Measurements from ENCODE around the gene SGSM1. TPM values are rescaled to one million over a fixed set of nuclear protein-coding genes. Genes with fewer than 3 reads are reported as not detected.

Gene SGSM1
- total RNA-seq, 2 experiments from 2014 or later: 0.27 TPM; not detected in 1

GRCh38 chr22:24801901-24802465 is 4.0 kb upstream of the SGSM1 start:
- CTCF ChIA-PET: interaction anchor here (0.8 to 2.3 kb wide), 5 partner anchors 11 to 57 kb away, joined by 3 to 13 read pairs (median 4); no protein-coding TSS in a partner anchor

GRCh38 chr22:24803064-24803542 is 2.9 kb upstream of the SGSM1 start:
- ChIA-PET POLR2A (interaction anchor here (0.6 kb wide), 1 partner anchor 22 kb away, joined by 12 read pairs; no protein-coding TSS in a partner anchor), CTCF (interaction anchor here (0.8 to 2.3 kb wide), 9 partner anchors 10 to 246 kb away, joined by 3 to 13 read pairs (median 4); no protein-coding TSS in a partner anchor)

More at GRCh38 chr22:24801901-24802465, 4.0 kb upstream of the SGSM1 start:
- POLR2A ChIA-PET: no interaction called here

GRCh38 chr22:24806663-24807001 is 621 bp downstream of the SGSM1 start:
- CTCF ChIA-PET: interaction anchor here (1.0 kb wide), 1 partner anchor 44 kb away, joined by 3 read pairs; no protein-coding TSS in a partner anchor
- POLR2A ChIA-PET: no interaction called here

GRCh38 chr22:24807284-24807950 is 1.4 kb downstream of the SGSM1 start:
- ChIA-PET POLR2A (interaction anchor here (0.7 kb wide), 1 partner anchor 1748 kb away, joined by 3 read pairs; no protein-coding TSS in a partner anchor), CTCF (interaction anchor here (1.2 kb wide), 1 partner anchor 43 kb away, joined by 5 read pairs; no protein-coding TSS in a partner anchor)

- POLR2A ChIA-PET: no interaction called here
- CTCF ChIA-PET: no interaction called here
Measured at GRCh38 chr22:24809331-24809730, 3.3 kb downstream of the SGSM1 start.

GRCh38 chr22:24810043-24810749 is 4.2 kb downstream of the SGSM1 start:
- ChIA-PET CTCF (no interaction called here), POLR2A (interaction anchor here (0.6 kb wide), 1 partner anchor 609 kb away, joined by 3 read pairs; no protein-coding TSS in a partner anchor)

- CTCF ChIA-PET: interaction anchor here (0.6 to 3.8 kb wide), 4 partner anchors 11 to 391 kb away, joined by 3 to 13 read pairs (median 4); no protein-coding TSS in a partner anchor
- POLR2A ChIA-PET: interaction anchor here (0.6 kb wide), 1 partner anchor 190 kb away, joined by 3 read pairs; no protein-coding TSS in a partner anchor
Measured at GRCh38 chr22:24812950-24813775, 7.2 kb downstream of the SGSM1 start.

- CTCF ChIA-PET: interaction anchor here (0.6 to 3.8 kb wide), 2 partner anchors 12 to 392 kb away, joined by 3 to 13 read pairs; no protein-coding TSS in a partner anchor
- POLR2A ChIA-PET: no interaction called here
Measured at GRCh38 chr22:24813861-24814770, 8.1 kb downstream of the SGSM1 start.

- ChIA-PET CTCF (interaction anchor here (0.7 kb wide), 1 partner anchor 49 kb away, joined by 4 read pairs; no protein-coding TSS in a partner anchor), POLR2A (no interaction called here)
Measured at GRCh38 chr22:24816806-24817205, 10.8 kb downstream of the SGSM1 start.

GRCh38 chr22:24819487-24819886 is 13.5 kb downstream of the SGSM1 start:
- POLR2A ChIA-PET: no interaction called here
- CTCF ChIA-PET: interaction anchor here (0.6 kb wide), 1 partner anchor 1171 kb away, joined by 3 read pairs; no protein-coding TSS in a partner anchor

GRCh38 chr22:24819911-24820461 is 14.0 kb downstream of the SGSM1 start:
- ChIA-PET CTCF (interaction anchor here (0.6 kb wide), 1 partner anchor 1172 kb away, joined by 3 read pairs; no protein-coding TSS in a partner anchor), POLR2A (no interaction called here)

GRCh38 chr22:24822471-24822870 is 16.5 kb downstream of the SGSM1 start:
- POLR2A ChIA-PET: no interaction called here

GRCh38 chr22:24823787-24824186 is 17.8 kb downstream of the SGSM1 start:
- CTCF ChIA-PET: interaction anchor here (1.0 kb wide), 1 partner anchor 24 kb away, joined by 3 read pairs; no protein-coding TSS in a partner anchor
- POLR2A ChIA-PET: no interaction called here

More at GRCh38 chr22:24822471-24822870, 16.5 kb downstream of the SGSM1 start:
- CTCF ChIA-PET: no interaction called here

GRCh38 chr22:24824250-24824649 is 18.2 kb downstream of the SGSM1 start:
- CTCF ChIA-PET: interaction anchor here (1.0 kb wide), 1 partner anchor 23 kb away, joined by 3 read pairs; no protein-coding TSS in a partner anchor
- POLR2A ChIA-PET: no interaction called here

GRCh38 chr22:24824915-24825314 is 18.9 kb downstream of the SGSM1 start:
- POLR2A ChIA-PET: no interaction called here
- CTCF ChIA-PET: interaction anchor here (1.0 kb wide), 1 partner anchor 23 kb away, joined by 3 read pairs; no protein-coding TSS in a partner anchor

GRCh38 chr22:24826710-24827285 is 20.8 kb downstream of the SGSM1 start:
- POLR2A ChIA-PET: no interaction called here
- CTCF ChIA-PET: no interaction called here

- POLR2A ChIA-PET: no interaction called here
- CTCF ChIA-PET: no interaction called here
Measured at GRCh38 chr22:24827296-24827695, 21.3 kb downstream of the SGSM1 start.

Measured in activated CD8-positive, alpha-beta memory T cell treated with anti-CD3 and anti-CD28 coated beads for 36 hours (primary cell).